ENCODE data around the gene RNF125.
"Not testable (repeated sequence)": the region's sequence is repeated elsewhere in the genome, so short reads cannot be mapped to it uniquely, and the experiment has no call there.

Gene RNF125

GRCh38 chr18:32018331-32019250, at the start of gene RNF125:
Gene RNF125, plus strand, starts transcription at chr18:32018825. Its CDS starts 39 bp downstream, at chr18:32018864.
- DNase-seq (ENCODE audit: low spot score), result peak; percentile 88

GRCh38 chr18:31970617-31971016, 48.0 kb upstream of the RNF125 start:
- no peak for DNase-seq (ENCODE audit: low spot score)

GRCh38 chr18:31973929-31974546, 44.6 kb upstream of the RNF125 start:
- no peak for DNase-seq (ENCODE audit: low spot score)

GRCh38 chr18:31976242-31976641, 42.4 kb upstream of the RNF125 start:
- no peak for DNase-seq (ENCODE audit: low spot score)

GRCh38 chr18:31977270-31977872, 41.3 kb upstream of the RNF125 start:
- DNase-seq (ENCODE audit: low spot score), result peak; percentile 42

GRCh38 chr18:31978616-31979015, 40.0 kb upstream of the RNF125 start:
- no peak for DNase-seq (ENCODE audit: low spot score)

GRCh38 chr18:31979714-31980113, 38.9 kb upstream of the RNF125 start:
- no peak for DNase-seq (ENCODE audit: low spot score)

GRCh38 chr18:31980863-31981262, 37.8 kb upstream of the RNF125 start:
- DNase-seq (ENCODE audit: low spot score), result no peak

GRCh38 chr18:31983020-31983419, 35.6 kb upstream of the RNF125 start:
- no peak for DNase-seq (ENCODE audit: low spot score)

- DNase-seq (ENCODE audit: low spot score), result no peak
These were observed 34.6 kb upstream of the RNF125 start for GRCh38 chr18:31983976-31984375.

- no peak for DNase-seq (ENCODE audit: low spot score)
These were observed 27.8 kb upstream of the RNF125 start for GRCh38 chr18:31990823-31991222.

GRCh38 chr18:31996007-31996406, 22.6 kb upstream of the RNF125 start:
- no peak for DNase-seq (ENCODE audit: low spot score)

- no peak for DNase-seq (ENCODE audit: low spot score)
These were observed 19.7 kb upstream of the RNF125 start for GRCh38 chr18:31998880-31999412.

GRCh38 chr18:32001141-32001540, 17.5 kb upstream of the RNF125 start:
- DNase-seq (ENCODE audit: low spot score), result not testable (repeated sequence)

GRCh38 chr18:32003822-32004221, 14.8 kb upstream of the RNF125 start:
- not testable (repeated sequence) for DNase-seq (ENCODE audit: low spot score)

- DNase-seq (ENCODE audit: low spot score), result peak; percentile 22
These were observed 8.4 kb upstream of the RNF125 start for GRCh38 chr18:32010124-32010721.

GRCh38 chr18:32011193-32011592, 7.4 kb upstream of the RNF125 start:
- DNase-seq (ENCODE audit: low spot score), result no peak

GRCh38 chr18:32019251-32019948, 775 bp downstream of the RNF125 start:
- DNase-seq (ENCODE audit: low spot score), result peak; percentile 65

- DNase-seq (ENCODE audit: low spot score), result peak; percentile 45
These were observed 1.5 kb downstream of the RNF125 start for GRCh38 chr18:32019949-32020625.

- no peak for DNase-seq (ENCODE audit: low spot score)
These were observed 3.3 kb downstream of the RNF125 start for GRCh38 chr18:32021756-32022564.
